AG04449 (cell line): ENCODE measurements around the gene CEBPG.

Source experiments
- CTCF ChIA-PET: fragments of 350-600 bp; formaldehyde crosslinking; extraction: SDS; loops from one replicate; lab custom pipeline; 2021; ENCODE audit warnings: antibody characterized with exemption; lab: Yijun Ruan, JAX
- POLR2A ChIA-PET: fragments of 400-600, 350-600 bp; formaldehyde crosslinking; extraction: SDS; loops from one replicate; lab custom pipeline; 2020; ENCODE audit warnings: antibody characterized with exemption, inconsistent platforms; lab: Yijun Ruan, JAX
- DNase-seq: peaks from one replicate; pipeline ENCODE4 v3.0.0-alpha.2; 2010; ENCODE audit warnings: low read depth, low spot score
- H3K4me3 ChIP-seq: 2 replicates; pipeline ENCODE4 v1.5.1; 2011; ENCODE audit warnings: low read depth, mild to moderate bottlenecking, control low read depth, low read length
- TF ChIP-seq, protein P1 (sequence below): IDR thresholded peaks from one replicate; pipeline ENCODE4 v1.5.1; 2011; ENCODE audit warnings: mild to moderate bottlenecking, moderate library complexity, low read length, control low read depth, inconsistent platforms; ENCODE audit not compliant: insufficient read depth; ENCODE audit errors: missing control alignments

CEBPG gene

DNA sequence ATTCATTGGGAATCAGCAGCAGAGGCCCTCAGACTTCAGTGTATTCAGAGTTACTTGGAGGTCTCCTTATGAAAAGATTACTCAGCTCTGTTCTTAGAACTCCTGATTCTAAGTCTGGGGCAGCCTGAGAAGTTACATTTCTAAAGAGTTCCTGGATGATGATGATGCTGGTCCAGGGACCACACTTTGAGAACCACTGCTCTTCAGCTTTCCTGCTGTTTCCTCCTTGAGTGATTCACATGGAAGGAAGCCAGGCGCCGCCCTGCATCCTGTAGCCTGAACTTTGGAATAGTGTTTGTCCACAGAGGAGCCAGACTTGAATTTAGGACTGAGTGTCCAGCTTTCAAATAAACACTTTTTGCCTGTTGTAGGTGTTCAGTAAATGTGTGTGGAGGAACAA lies 2.9 kb downstream of the CEBPG start:
- TF ChIP-seq, protein P1, sequence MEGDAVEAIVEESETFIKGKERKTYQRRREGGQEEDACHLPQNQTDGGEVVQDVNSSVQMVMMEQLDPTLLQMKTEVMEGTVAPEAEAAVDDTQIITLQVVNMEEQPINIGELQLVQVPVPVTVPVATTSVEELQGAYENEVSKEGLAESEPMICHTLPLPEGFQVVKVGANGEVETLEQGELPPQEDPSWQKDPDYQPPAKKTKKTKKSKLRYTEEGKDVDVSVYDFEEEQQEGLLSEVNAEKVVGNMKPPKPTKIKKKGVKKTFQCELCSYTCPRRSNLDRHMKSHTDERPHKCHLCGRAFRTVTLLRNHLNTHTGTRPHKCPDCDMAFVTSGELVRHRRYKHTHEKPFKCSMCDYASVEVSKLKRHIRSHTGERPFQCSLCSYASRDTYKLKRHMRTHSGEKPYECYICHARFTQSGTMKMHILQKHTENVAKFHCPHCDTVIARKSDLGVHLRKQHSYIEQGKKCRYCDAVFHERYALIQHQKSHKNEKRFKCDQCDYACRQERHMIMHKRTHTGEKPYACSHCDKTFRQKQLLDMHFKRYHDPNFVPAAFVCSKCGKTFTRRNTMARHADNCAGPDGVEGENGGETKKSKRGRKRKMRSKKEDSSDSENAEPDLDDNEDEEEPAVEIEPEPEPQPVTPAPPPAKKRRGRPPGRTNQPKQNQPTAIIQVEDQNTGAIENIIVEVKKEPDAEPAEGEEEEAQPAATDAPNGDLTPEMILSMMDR: no peak
- CTCF ChIA-PET: interaction anchor here (1.0 to 1.7 kb wide), 4 partner anchors 41 to 141 kb away, joined by 3 to 5 read pairs (median 4); no protein-coding TSS in a partner anchor
- peak; percentile 38 for DNase-seq
- H3K4me3 ChIP-seq: no peak overlapping the region
- POLR2A ChIA-PET: interaction anchor here (0.7 kb wide), 1 partner anchor 18 kb away, joined by 3 read pairs; no protein-coding TSS in a partner anchor

DNA sequence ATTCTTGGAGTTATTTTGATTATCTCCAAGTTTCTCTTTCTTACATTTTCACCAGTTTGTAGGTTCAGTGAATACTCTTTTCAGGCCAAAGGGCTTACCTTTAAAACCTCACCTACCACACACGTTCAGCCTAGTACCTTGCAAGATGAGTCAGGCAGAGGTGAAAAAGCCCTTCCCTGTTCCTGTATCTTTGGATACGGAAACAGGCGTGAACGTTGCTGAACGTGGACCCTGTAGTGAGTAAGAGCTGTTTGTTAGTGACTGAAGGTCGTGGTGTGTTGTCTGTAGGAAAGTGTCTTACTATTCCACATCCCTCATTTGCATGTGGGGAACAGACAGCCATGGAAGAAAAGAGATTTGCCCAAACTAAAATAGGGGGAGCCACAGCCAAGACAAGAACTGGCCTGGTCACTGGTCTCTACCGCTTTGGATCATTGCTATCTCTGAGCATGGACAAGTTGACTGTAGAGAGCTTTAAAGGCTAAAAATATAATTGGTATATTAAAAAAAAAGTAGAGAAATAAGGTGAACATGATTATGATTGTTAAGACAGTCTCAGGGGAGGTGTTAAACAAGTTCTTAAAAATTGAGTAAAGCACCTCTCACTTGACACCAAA lies 3.5 kb downstream of the CEBPG start:
- no peak overlapping the region for H3K4me3 ChIP-seq
- ChIA-PET POLR2A (interaction anchor here (0.7 kb wide), 1 partner anchor 18 kb away, joined by 3 read pairs; no protein-coding TSS in a partner anchor), CTCF (interaction anchor here (0.9 to 1.8 kb wide), 8 partner anchors 9 to 201 kb away, joined by 3 to 5 read pairs (median 3); no protein-coding TSS in a partner anchor)
- TF ChIP-seq, protein P1: no peak
- no peak for DNase-seq

DNA sequence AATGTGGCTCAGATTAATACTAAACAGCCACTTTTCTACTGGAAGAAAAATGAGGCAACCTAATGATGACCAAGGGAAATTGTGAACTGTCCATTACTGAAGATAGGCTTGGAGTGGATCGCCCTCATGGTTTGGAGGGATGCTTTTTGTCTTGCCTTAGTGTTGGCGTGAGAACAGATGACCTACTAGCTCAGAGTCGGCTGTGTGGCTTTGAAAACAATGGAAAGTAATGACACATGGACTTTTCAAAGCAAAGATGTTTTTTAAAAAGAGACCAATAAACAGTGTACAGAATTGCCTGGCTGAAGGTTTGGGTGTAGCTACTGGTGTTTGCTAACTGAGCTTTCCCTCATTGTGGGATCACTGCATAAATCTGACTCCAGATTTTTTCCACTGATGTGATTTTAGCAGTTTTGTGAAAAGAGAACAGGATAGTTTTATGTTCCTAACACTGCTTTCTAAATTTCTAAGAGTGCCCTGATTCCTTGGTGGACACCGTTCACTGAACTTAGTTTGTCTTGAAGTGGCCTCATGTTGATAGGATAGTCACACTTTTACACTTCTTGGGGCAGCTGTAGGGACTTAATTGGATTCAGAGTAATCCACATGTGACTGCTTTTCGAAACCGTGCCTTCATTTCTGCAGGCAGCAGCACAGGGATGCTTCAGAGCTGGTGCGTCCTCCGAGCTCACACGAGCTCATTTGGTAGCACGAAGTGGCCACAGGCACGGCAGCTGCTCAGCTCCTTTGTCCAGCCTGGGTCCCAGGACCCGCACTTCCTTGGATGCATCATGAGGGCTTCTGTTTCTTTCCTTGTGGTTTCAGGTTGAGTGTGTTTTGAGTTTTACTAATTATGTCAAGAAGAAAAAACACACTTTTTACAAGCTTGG lies 4.3 kb downstream of the CEBPG start:
- CTCF ChIA-PET: interaction anchor here (0.6 to 1.8 kb wide), 9 partner anchors 8 to 202 kb away, joined by 3 to 5 read pairs (median 3); no protein-coding TSS in a partner anchor
- H3K4me3 ChIP-seq: no peak overlapping the region
- TF ChIP-seq, protein P1: no peak
- POLR2A ChIA-PET: no interaction called here
- DNase-seq: no peak

DNA sequence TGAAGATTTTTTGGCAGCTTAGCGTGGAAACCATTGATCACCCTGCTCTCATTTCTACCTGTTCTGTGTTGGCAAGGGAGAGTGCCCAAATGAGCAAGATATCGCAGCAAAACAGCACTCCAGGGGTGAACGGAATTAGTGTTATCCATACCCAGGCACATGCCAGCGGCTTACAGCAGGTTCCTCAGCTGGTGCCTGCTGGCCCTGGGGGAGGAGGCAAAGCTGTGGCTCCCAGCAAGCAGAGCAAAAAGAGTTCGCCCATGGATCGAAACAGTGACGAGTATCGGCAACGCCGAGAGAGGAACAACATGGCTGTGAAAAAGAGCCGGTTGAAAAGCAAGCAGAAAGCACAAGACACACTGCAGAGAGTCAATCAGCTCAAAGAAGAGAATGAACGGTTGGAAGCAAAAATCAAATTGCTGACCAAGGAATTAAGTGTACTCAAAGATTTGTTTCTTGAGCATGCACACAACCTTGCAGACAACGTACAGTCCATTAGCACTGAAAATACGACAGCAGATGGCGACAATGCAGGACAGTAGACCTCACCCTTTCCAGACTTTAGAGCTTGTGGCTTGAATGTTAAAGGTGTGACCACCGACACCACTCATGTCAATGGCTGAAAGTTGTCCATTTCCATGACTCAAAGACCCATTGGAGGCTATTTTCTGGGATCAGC lies 5.8 kb downstream of the CEBPG start:
- TF ChIP-seq, protein P1: no peak
- CTCF ChIA-PET: interaction anchor here (1.2 to 2.8 kb wide), 4 partner anchors 137 to 203 kb away, joined by 3 to 8 read pairs (median 4); no protein-coding TSS in a partner anchor
- POLR2A ChIA-PET: no interaction called here
- H3K4me3 ChIP-seq: no peak overlapping the region
- DNase-seq: no peak

DNA sequence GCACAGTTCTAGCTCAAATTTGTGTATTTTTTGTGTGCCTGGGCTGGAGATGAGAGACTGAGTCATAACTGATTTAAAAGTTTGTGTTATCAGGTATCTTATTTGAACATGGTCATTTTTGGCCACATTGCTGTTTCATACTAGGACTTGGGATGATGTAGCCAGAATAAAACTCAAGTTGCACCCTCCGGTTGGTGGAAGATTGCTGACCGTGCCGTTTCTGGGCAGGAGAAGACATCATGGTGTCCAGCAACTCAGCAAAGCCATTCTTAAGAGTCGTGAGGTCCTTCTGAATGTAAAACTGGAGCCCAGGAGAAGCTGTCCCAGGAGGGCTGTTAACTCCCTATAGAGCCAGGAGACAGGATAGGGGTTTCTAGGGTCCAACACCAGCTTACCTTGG lies 7.6 kb downstream of the CEBPG start:
- H3K4me3 ChIP-seq: no peak overlapping the region
- no peak for DNase-seq
- TF ChIP-seq, protein P1: no peak
- POLR2A ChIA-PET: no interaction called here
- CTCF ChIA-PET: interaction anchor here (1.1 to 2.8 kb wide), 4 partner anchors 13 to 140 kb away, joined by 3 to 8 read pairs (median 5); no protein-coding TSS in a partner anchor
